Measurements from ENCODE around the gene KRT6A.

- TF ChIP-seq CTCF (IDR thresholded peaks at IDR 0.05) (no peak), POLR2A (IDR thresholded peaks at IDR 0.05) (no peak)
Observed at GRCh38 chr12:52540531-52540930, 47.5 kb upstream of the KRT6A start.
